H1 (cell line): ENCODE measurements around the gene CCDC7. TPM values are rescaled to one million over a fixed set of nuclear protein-coding genes. Genes with fewer than 3 reads are reported as not detected.

Experiments
- CTCF ChIA-PET: fragments of 300-600 bp; sonication (Branson Sonifier 250); formaldehyde crosslinking; loops from one replicate; lab custom pipeline; 2021; ENCODE audit not compliant: partially characterized antibody; lab: Charles Lee
- POLR2A ChIA-PET: fragments of 300-600 bp; sonication (Branson Sonifier 250); formaldehyde crosslinking; loops from one replicate; lab custom pipeline; 2021; ENCODE audit warnings: inconsistent platforms; ENCODE audit not compliant: partially characterized antibody; lab: Charles Lee
- DNase-seq, 2 experiments: peaks; one replicate each; pipeline versions ENCODE4 v3.0.0 to v3.0.0-alpha.2; 2010 to 2022; ENCODE audit warnings: low spot score in 2 of 2, low read depth in 1 of 2, mixed read lengths in 1 of 2
- FAIRE-seq: peaks from 2 replicates; lab custom pipeline; 2011; peaks lifted over from hg19 to GRCh38; lab: Jason Lieb, UNC
- H2AFZ ChIP-seq: 2 replicates; pipeline ENCODE4 v1.8.1; 2012; ENCODE audit warnings: low read length, inconsistent platforms
- H2AK5ac ChIP-seq: 2 replicates; pipeline ENCODE4 v1.6.1; 2013; ENCODE audit warnings: low read depth, low read length
- H2BK120ac ChIP-seq: replicated peaks from 2 replicates; pipeline ENCODE3; 2013; ENCODE audit warnings: low read depth, low read length, inconsistent platforms
- H2BK12ac ChIP-seq: 2 replicates; pipeline ENCODE4 v1.6.1; 2013; ENCODE audit warnings: low read depth, low read length
- H2BK15ac ChIP-seq: 2 replicates; pipeline ENCODE4 v1.6.1; 2013; ENCODE audit warnings: low read length
- H2BK20ac ChIP-seq: 2 replicates; pipeline ENCODE4 v1.6.1; 2013; ENCODE audit warnings: low read length
- H2BK5ac ChIP-seq: 2 replicates; pipeline ENCODE4 v1.6.1; 2013; ENCODE audit warnings: low read depth, low read length
- H3K14ac ChIP-seq: 2 replicates; pipeline ENCODE4 v1.6.1; 2013; ENCODE audit warnings: inconsistent platforms; ENCODE audit not compliant: insufficient read length
- H3K18ac ChIP-seq: 2 replicates; pipeline ENCODE4 v1.6.1; 2013; ENCODE audit warnings: low read length; ENCODE audit errors: extremely low read depth
- H3K23ac ChIP-seq: 2 replicates; pipeline ENCODE4 v1.6.1; 2013; ENCODE audit warnings: inconsistent platforms; ENCODE audit not compliant: insufficient read length
- H3K23me2 ChIP-seq: 2 replicates; pipeline ENCODE4 v1.6.1; 2013; ENCODE audit warnings: low read depth, low read length
- H3K27ac ChIP-seq: 2 replicates; pipeline ENCODE4 v1.6.1; 2011; ENCODE audit warnings: low read depth, low read length, inconsistent platforms
- H3K27me3 ChIP-seq, 4 experiments: replicated peaks in 1 of 4; 1 replicate in 1 of 4; 2 replicates in 3 of 4; pipeline versions ENCODE4 v1.6.1 to v1.8.1; 2011 to 2013; ENCODE audit warnings: low read length in 3 of 4, mild to moderate bottlenecking in 3 of 4, inconsistent platforms in 2 of 4, mixed read lengths in 2 of 4, moderate library complexity in 1 of 4; ENCODE audit not compliant: control insufficient read depth in 3 of 4, insufficient read depth in 3 of 4; ENCODE audit errors: extremely low read depth in 1 of 4
- H3K36me3 ChIP-seq, 4 experiments: 2 replicates each; pipeline versions ENCODE4 v1.6.1 to v1.8.1; 2011 to 2013; ENCODE audit warnings: mild to moderate bottlenecking in 4 of 4, low read length in 3 of 4, moderate library complexity in 2 of 4, control low read depth in 1 of 4, inconsistent platforms in 1 of 4; ENCODE audit not compliant: insufficient read depth in 4 of 4, control insufficient read depth in 2 of 4
- H3K4ac ChIP-seq: replicated peaks from 2 replicates; pipeline ENCODE3; 2013; ENCODE audit warnings: low read length, low read depth, mixed read lengths, inconsistent platforms; ENCODE audit not compliant: insufficient read length
- H3K4me1 ChIP-seq, 4 experiments: replicated peaks in 1 of 4; 1 replicate in 1 of 4; 2 replicates in 3 of 4; pipeline versions ENCODE4 v1.6.1 to v1.8.1; 2011 to 2013; ENCODE audit warnings: low read length in 3 of 4, inconsistent platforms in 2 of 4, mixed read lengths in 1 of 4; ENCODE audit not compliant: insufficient read depth in 4 of 4, control insufficient read depth in 3 of 4
- H3K4me2 ChIP-seq, 2 experiments: 2 replicates each; pipeline versions ENCODE4 v1.6.1 to v1.8.1; 2011 to 2013; ENCODE audit warnings: low read depth in 2 of 2, low read length in 2 of 2, control low read depth in 1 of 2, inconsistent platforms in 1 of 2, mild to moderate bottlenecking in 1 of 2; ENCODE audit not compliant: insufficient read depth in 1 of 2
- H3K4me3 ChIP-seq, 4 experiments: fragments of 200-600, 300-600 bp in 1 of 4; sonication (generic), shearing (Covaris generic), sonication (Bioruptor Twin) in 1 of 4; 2 replicates each; pipeline versions ENCODE4 v1.5.1 to v1.8.1; 2011 to 2016; ENCODE audit warnings: low read length in 4 of 4, low read depth in 3 of 4, control low read depth in 2 of 4, inconsistent platforms in 2 of 4, mild to moderate bottlenecking in 2 of 4, mixed read lengths in 1 of 4, moderate library complexity in 1 of 4; ENCODE audit not compliant: insufficient read depth in 2 of 4; ENCODE audit errors: extremely low read depth in 1 of 4
- H3K56ac ChIP-seq: replicated peaks from 2 replicates; pipeline ENCODE3; 2013; ENCODE audit warnings: low read depth, mild to moderate bottlenecking, mixed read lengths, low read length, inconsistent platforms; ENCODE audit not compliant: insufficient read length
- H3K79me1 ChIP-seq: 2 replicates; pipeline ENCODE4 v1.6.1; 2013; ENCODE audit warnings: low read depth, low read length, control low read depth
- H3K79me2 ChIP-seq, 2 experiments: 2 replicates each; pipeline versions ENCODE4 v1.6.1 to v1.8.1; 2012 to 2013; ENCODE audit warnings: low read length in 2 of 2, mild to moderate bottlenecking in 2 of 2, inconsistent platforms in 1 of 2; ENCODE audit not compliant: insufficient read depth in 2 of 2, control insufficient read depth in 1 of 2
- H3K9ac ChIP-seq, 4 experiments: replicated peaks in 1 of 4; 1 replicate in 1 of 4; 2 replicates in 3 of 4; pipeline versions ENCODE4 v1.6.1 to v1.8.1; 2011 to 2013; ENCODE audit warnings: low read depth in 3 of 4, low read length in 3 of 4, control low read depth in 2 of 4, mild to moderate bottlenecking in 2 of 4, moderate library complexity in 2 of 4, inconsistent platforms in 1 of 4; ENCODE audit errors: extremely low read depth in 1 of 4
- H3K9me3 ChIP-seq, 2 experiments: 2 replicates each; pipeline versions ENCODE4 v1.6.1 to v1.8.1; 2012 to 2013; ENCODE audit warnings: mild to moderate bottlenecking in 2 of 2, moderate library complexity in 2 of 2, control low read depth in 1 of 2, inconsistent platforms in 1 of 2, low read depth in 1 of 2, low read length in 1 of 2, mixed read lengths in 1 of 2; ENCODE audit not compliant: insufficient read depth in 2 of 2
- H4K20me1 ChIP-seq, 2 experiments: replicated peaks in 1 of 2; 2 replicates each; pipeline versions ENCODE3 to v1.8.1; 2011 to 2013; ENCODE audit warnings: inconsistent platforms in 2 of 2, low read length in 2 of 2, mild to moderate bottlenecking in 1 of 2; ENCODE audit not compliant: insufficient read depth in 2 of 2, control insufficient read depth in 1 of 2
- H4K5ac ChIP-seq: 2 replicates; pipeline ENCODE4 v1.6.1; 2013; ENCODE audit warnings: low read length, low read depth, mixed read lengths, inconsistent platforms; ENCODE audit not compliant: insufficient read length
- H4K8ac ChIP-seq: 2 replicates; pipeline ENCODE4 v1.8.0; 2013; ENCODE audit warnings: mild to moderate bottlenecking, moderate library complexity, low read length, inconsistent platforms; ENCODE audit not compliant: insufficient read depth; ENCODE audit errors: extremely low read depth
- H4K91ac ChIP-seq: replicated peaks from 2 replicates; pipeline ENCODE3; 2013; ENCODE audit warnings: low read length, mixed read lengths, inconsistent platforms; ENCODE audit not compliant: insufficient read length
- HDAC2 ChIP-seq, 2 experiments: fragments of 300-600 bp in 1 of 2; sonication (generic) in 1 of 2; IDR thresholded peaks; 2 replicates each; pipeline ENCODE4 v1.6.1; 2011 to 2012; ENCODE audit warnings: low read depth in 2 of 2, low read length in 2 of 2, mild to moderate bottlenecking in 2 of 2, moderate library complexity in 2 of 2, borderline replicate concordance in 1 of 2, inconsistent platforms in 1 of 2
- JUND ChIP-seq: IDR thresholded peaks from 2 replicates; pipeline ENCODE4 v1.6.1; 2011; ENCODE audit warnings: mild to moderate bottlenecking, improper control_type of control experiment, low read length
- MAFK ChIP-seq: IDR thresholded peaks from 2 replicates; pipeline ENCODE4 v1.6.1; 2012; ENCODE audit warnings: low read depth, mild to moderate bottlenecking, improper control_type of control experiment, low read length
- RFX5 ChIP-seq: IDR thresholded peaks from 2 replicates; pipeline ENCODE4 v1.6.1; 2011; ENCODE audit warnings: low read depth, low read length, improper control_type of control experiment, borderline replicate concordance
- SIX5 ChIP-seq: IDR thresholded peaks from 2 replicates; pipeline ENCODE4 v1.6.1; 2011; ENCODE audit warnings: mild to moderate bottlenecking, low read depth, low read length
- SP1 ChIP-seq: IDR thresholded peaks from 2 replicates; pipeline ENCODE4 v1.6.1; 2011; ENCODE audit warnings: low read depth, low read length
- SUZ12 ChIP-seq: fragments of 200-600 bp; sonication (generic); IDR thresholded peaks from 2 replicates; pipeline ENCODE4 v1.6.1; 2012; ENCODE audit warnings: mild to moderate bottlenecking, inconsistent platforms, low read length, moderate library complexity, mixed read lengths
- TAF7 ChIP-seq: optimal IDR thresholded peaks from 2 replicates; pipeline ENCODE3; 2011; ENCODE audit warnings: low read depth, mild to moderate bottlenecking, inconsistent platforms, low read length, moderate library complexity, borderline replicate concordance
- TBP ChIP-seq: IDR thresholded peaks from 2 replicates; pipeline ENCODE4 v1.6.1; 2011; ENCODE audit warnings: low read depth, low read length, improper control_type of control experiment
- TEAD4 ChIP-seq: IDR thresholded peaks from 2 replicates; pipeline ENCODE4 v1.6.1; 2012; ENCODE audit warnings: low read depth, low read length, inconsistent platforms, mixed read lengths
- WGBS, 2 experiments: shearing (Covaris generic) in 1 of 2; methylation state at CpG; one replicate each; pipeline versions ENCODE4 v1.1.6 to v1.1.7; 2013 to 2015; ENCODE audit warnings: low lambda C conversion rate in 2 of 2, mixed read lengths in 2 of 2, inconsistent platforms in 1 of 2, low coverage in 1 of 2, missing lambda C conversion rate in 1 of 2; ENCODE audit not compliant: insufficient replicate concordance in 2 of 2, insufficient coverage in 1 of 2, insufficient read length in 1 of 2; ENCODE audit errors: extremely low coverage in 1 of 2, missing lambda C conversion rate in 1 of 2; 5-methylcytosine and 5-hydroxymethylcytosine counted together
- polyA plus RNA-seq, 7 experiments: library from polyadenylated mRNA; depleted of rRNA in 3 of 7; stranded (reverse) in 5 of 7; unstranded in 2 of 7; fragments of >200 nt in 5 of 7; fragments of 200-250 nt in 2 of 7; gene quantifications; 1 replicate in 5 of 7; 2 replicates in 1 of 7; 4 replicates in 1 of 7; pipeline versions ENCODE4 v1.2.1 to v1.2.3, GENCODE V29; 2011 to 2013; ENCODE audit warnings: missing spikeins in 2 of 7, mixed read lengths in 2 of 7
- total RNA-seq: library from RNA; stranded (reverse); fragmentation: NEBNext Ultra II Directional; extraction: Animal tissue kit (Norgen Biotek cat#: 25700); gene quantifications from 2 replicates; pipeline ENCODE4 v1.2.1, GENCODE V29; 2021
- TF ChIP-seq, protein P1 (sequence below): IDR thresholded peaks from 2 replicates; pipeline ENCODE4 v1.6.1; 2012; ENCODE audit warnings: inconsistent platforms

Gene CCDC7
- total and polyA plus RNA-seq, 2 of the 8 experiments (the other 6 are each of a cell fraction or from before 2014, with no cell fraction given), result 0.18 to 0.74 TPM

DNA sequence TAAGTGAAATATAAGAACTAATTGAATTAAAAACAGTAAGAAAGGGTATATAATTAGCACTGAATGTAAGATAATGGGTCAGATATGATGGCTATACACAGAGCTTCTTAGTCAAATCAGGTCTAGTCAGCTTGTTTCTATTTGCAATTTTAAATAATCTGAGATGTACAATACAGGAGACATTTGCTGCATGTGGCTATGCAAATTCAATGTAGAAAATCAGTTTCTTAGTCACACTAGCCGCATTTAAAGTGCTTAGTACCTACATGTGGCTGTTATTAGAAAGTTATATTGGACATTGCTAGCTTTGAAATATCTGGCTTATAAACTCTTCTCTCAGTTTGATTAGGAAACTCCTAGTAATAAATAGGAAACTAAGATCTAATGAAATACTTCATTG is 25.3 kb downstream of the CCDC7 start:
- WGBS, 2 experiments, result 92% methylated on average over 1 of the region's 1 CpG; no CpG with 5 or more reads in 1 of the 2 experiments
- no peak for FAIRE-seq
- CTCF ChIA-PET, result interaction anchor here (1.0 kb wide), 1 partner anchor 28 kb away, joined by 3 read pairs; no protein-coding TSS in a partner anchor

More for the DNA sequence above, 25.3 kb downstream of the CCDC7 start:
- Histone ChIP-seq H3K56ac (no peak overlapping the region), H2BK15ac (no peak overlapping the region), H2AK5ac (no peak overlapping the region), H3K9me3 (no peaks in the 10 kb centered on the region), H3K23ac (no peak overlapping the region), H3K4me2 (no peak overlapping the region), H4K91ac (no peak overlapping the region), H3K27me3 (peaks cover 0 to 1% (median 0%) of the 10 kb centered on the region in 4 experiments; a peak in 1 of 7 replicates), H4K20me1 (no peaks in the 10 kb centered on the region), H4K5ac (no peak overlapping the region), H2BK12ac (no peak overlapping the region), H3K9ac (no peak overlapping the region), H2BK5ac (no peak overlapping the region), H3K4me3 (no peak overlapping the region), H3K79me2 (no peaks in the 10 kb centered on the region), H3K27ac (no peak overlapping the region), H2BK20ac (no peak overlapping the region), H3K79me1 (no peaks in the 10 kb centered on the region), H4K8ac (no peak overlapping the region), H3K4me1 (no peaks in the 10 kb centered on the region), H3K4ac (no peak overlapping the region), H3K36me3 (no peaks in the 10 kb centered on the region), H3K18ac (no peak overlapping the region), H3K14ac (no peak overlapping the region), H2BK120ac (no peak overlapping the region), H2AFZ (no peak overlapping the region), H3K23me2 (no peaks in the 10 kb centered on the region)
- TF ChIP-seq SIX5, result no peak
- TF ChIP-seq, protein P1, sequence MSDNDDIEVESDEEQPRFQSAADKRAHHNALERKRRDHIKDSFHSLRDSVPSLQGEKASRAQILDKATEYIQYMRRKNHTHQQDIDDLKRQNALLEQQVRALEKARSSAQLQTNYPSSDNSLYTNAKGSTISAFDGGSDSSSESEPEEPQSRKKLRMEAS, result no peak
- TF ChIP-seq SUZ12, result no peak
- no peak for TF ChIP-seq SP1
- TF ChIP-seq HDAC2 (IDR thresholded peaks at IDR 0.05; ENCODE audit: borderline replicate concordance in 1 of 2, low read depth in 2 of 2, low read length in 2 of 2), result no peak
- no peak for TF ChIP-seq TEAD4
- no peak for TF ChIP-seq TAF7
- no peak for TF ChIP-seq JUND
- no peak for TF ChIP-seq RFX5
- no peak for TF ChIP-seq TBP
- no peak for TF ChIP-seq MAFK
- DNase-seq, result no peak
- POLR2A ChIA-PET, result no interaction called here
